Breast epithelium (tissue), 4 donors: ENCODE results near the gene CDH13. TPM values are rescaled to one million over a fixed set of nuclear protein-coding genes. Genes with fewer than 3 reads are reported as not detected.

Experiments used
- DNase-seq, 2 donors: peaks; one replicate each; pipeline ENCODE4 v3.0.0-alpha.2; 2019; ENCODE audit warnings: low spot score in 2 of 2
- H3K27ac ChIP-seq, 2 donors: fragments of 200-600 bp; sonication (generic) in 1 of 2; one replicate each; pipeline ENCODE4 v1.5.1; 2016 to 2019; ENCODE audit warnings: mild to moderate bottlenecking in 1 of 2
- H3K27me3 ChIP-seq, 2 donors: fragments of 200-600 bp; sonication (generic) in 1 of 2; one replicate each; pipeline versions ENCODE4 v1.5.1 to v1.6.0; 2017 to 2019; ENCODE audit warnings: control low read depth in 1 of 2, mild to moderate bottlenecking in 1 of 2
- H3K36me3 ChIP-seq: fragments of 200-600 bp; one replicate; pipeline ENCODE4 v1.5.1; 2019
- H3K4me1 ChIP-seq, 2 donors: fragments of 200-600 bp; sonication (generic); one replicate each; pipeline ENCODE4 v1.5.1; 2016 to 2019; ENCODE audit warnings: control low read depth in 1 of 2
- H3K4me3 ChIP-seq, 3 donors: fragments of 200-600 bp; sonication (generic); 1 replicate in 2 of 3; 2 replicates in 1 of 3; pipeline ENCODE4 v1.5.1; 2016 to 2019; ENCODE audit warnings: mild to moderate bottlenecking in 3 of 3, moderate library complexity in 2 of 3
- H3K9me3 ChIP-seq, 2 donors: fragments of 200-600 bp; sonication (generic) in 1 of 2; one replicate each; pipeline ENCODE4 v1.5.1; 2016 to 2019; ENCODE audit warnings: control low read depth in 1 of 2
- POLR2A ChIP-seq: fragments of 450-650 bp; IDR thresholded peaks from one replicate; pipeline ENCODE4 v1.6.1; 2016; ENCODE audit warnings: antibody characterized with exemption, mild to moderate bottlenecking, moderate library complexity
- POLR2AphosphoS5 ChIP-seq, 3 donors: sonication (generic); formaldehyde crosslinking; IDR thresholded peaks; one replicate each; pipeline ENCODE4 v1.6.1; 2017; ENCODE audit warnings: antibody characterized with exemption in 3 of 3
- intact Hi-C: fragments of 100-400 bp; cut with DNase I; formaldehyde crosslinking; loops from one replicate; pipeline ENCODE4 v1.15.1; 2023; ENCODE audit warnings: low total_unique reads
- total RNA-seq, 3 donors: library from RNA; depleted of rRNA; stranded (reverse); fragments of >200 nt; gene quantifications; one replicate each; pipeline ENCODE4 v1.1.0, GENCODE V29; 2016
- TF ChIP-seq, protein P1 (sequence below), 3 donors: fragments of 450-650 bp; IDR thresholded peaks; one replicate each; pipeline ENCODE4 v1.5.1; 2016 to 2017; ENCODE audit warnings: antibody characterized with exemption in 3 of 3, mild to moderate bottlenecking in 3 of 3, moderate library complexity in 3 of 3

CDH13 gene
- total RNA-seq, 3 donors from 2014 or later, result 6.0 to 13.1 (median 11.5) TPM

DNA sequence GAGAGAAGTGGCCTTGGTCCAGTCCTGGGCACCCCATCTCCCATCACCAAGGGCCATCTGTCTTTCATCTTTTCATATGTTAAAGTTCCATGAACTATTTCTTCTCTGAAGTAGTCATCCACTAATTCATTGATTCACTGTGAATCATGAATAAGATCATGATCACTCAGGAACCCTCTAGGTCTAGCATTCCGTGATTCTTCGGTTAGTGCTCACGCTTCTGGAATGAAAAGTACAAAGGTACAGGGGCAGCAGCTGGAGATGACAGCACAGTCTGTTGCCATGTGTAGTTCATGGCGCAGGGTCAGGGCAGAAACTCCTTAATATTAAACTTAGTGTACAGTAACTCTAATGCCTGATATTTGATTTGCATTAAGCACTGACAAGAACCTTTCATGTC, 127.1 kb downstream of the CDH13 start:
- no peaks in the 10 kb centered on the region for H3K27me3 ChIP-seq
- no peak overlapping the region for H3K4me3 ChIP-seq
- no peak overlapping the region for H3K27ac ChIP-seq
- intact Hi-C loops, result no loop called here
- H3K9me3 ChIP-seq, result no peaks in the 10 kb centered on the region
- DNase-seq, result no peak
- no peaks in the 10 kb centered on the region for H3K36me3 ChIP-seq
- no peaks in the 10 kb centered on the region for H3K4me1 ChIP-seq
- TF ChIP-seq, protein P1, sequence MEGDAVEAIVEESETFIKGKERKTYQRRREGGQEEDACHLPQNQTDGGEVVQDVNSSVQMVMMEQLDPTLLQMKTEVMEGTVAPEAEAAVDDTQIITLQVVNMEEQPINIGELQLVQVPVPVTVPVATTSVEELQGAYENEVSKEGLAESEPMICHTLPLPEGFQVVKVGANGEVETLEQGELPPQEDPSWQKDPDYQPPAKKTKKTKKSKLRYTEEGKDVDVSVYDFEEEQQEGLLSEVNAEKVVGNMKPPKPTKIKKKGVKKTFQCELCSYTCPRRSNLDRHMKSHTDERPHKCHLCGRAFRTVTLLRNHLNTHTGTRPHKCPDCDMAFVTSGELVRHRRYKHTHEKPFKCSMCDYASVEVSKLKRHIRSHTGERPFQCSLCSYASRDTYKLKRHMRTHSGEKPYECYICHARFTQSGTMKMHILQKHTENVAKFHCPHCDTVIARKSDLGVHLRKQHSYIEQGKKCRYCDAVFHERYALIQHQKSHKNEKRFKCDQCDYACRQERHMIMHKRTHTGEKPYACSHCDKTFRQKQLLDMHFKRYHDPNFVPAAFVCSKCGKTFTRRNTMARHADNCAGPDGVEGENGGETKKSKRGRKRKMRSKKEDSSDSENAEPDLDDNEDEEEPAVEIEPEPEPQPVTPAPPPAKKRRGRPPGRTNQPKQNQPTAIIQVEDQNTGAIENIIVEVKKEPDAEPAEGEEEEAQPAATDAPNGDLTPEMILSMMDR (IDR thresholded peaks at IDR 0.05), result no peak
- TF ChIP-seq POLR2AphosphoS5 (IDR thresholded peaks at IDR 0.05), result no peak
- no peak for TF ChIP-seq POLR2A

DNA sequence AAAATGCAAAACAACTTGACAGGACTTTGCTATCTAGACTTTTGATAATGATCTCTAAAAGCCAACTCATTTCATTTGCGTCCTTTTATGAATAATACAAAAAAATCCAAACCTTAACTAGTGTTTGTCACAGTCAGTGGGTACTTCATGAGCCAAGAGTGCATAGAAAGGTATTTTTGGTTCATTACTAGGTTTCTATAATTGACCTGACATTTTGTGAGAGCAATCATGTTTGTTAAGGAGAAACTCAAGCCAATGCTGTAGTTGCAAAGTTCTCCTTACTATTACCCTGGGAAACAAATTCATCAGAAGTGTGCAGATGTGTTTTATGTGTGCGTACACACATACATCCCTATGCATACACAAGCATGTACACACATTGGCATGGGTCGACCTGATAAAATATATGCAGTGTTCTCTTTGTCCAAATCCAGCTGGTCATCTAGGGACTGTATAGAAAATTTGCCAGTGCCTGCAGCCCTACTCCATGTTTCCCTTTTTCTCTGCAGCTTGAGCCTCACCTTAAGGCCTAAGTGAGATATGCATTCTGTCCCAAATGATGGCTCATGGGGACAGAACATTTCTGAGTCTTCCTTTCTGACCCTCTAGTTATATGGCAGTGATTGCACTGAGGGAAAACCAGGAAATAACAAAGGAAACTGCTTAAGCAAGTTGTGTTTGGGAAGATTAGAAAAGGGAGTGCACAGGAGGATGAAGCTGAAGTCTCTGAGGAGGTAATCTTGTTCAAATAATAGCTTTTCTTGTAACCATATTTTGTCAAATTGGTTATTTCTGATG, 128.1 kb downstream of the CDH13 start:
- H3K27ac ChIP-seq, result no peak overlapping the region
- no peak for DNase-seq
- no peaks in the 10 kb centered on the region for H3K27me3 ChIP-seq
- no peaks in the 10 kb centered on the region for H3K9me3 ChIP-seq
- intact Hi-C loops, result no loop called here
- TF ChIP-seq POLR2A (no peak), POLR2AphosphoS5 (IDR thresholded peaks at IDR 0.05) (no peak)
- TF ChIP-seq, protein P1 (IDR thresholded peaks at IDR 0.05), result no peak
- H3K4me3 ChIP-seq, result no peak overlapping the region
- no peaks in the 10 kb centered on the region for H3K36me3 ChIP-seq
- no peaks in the 10 kb centered on the region for H3K4me1 ChIP-seq

DNA sequence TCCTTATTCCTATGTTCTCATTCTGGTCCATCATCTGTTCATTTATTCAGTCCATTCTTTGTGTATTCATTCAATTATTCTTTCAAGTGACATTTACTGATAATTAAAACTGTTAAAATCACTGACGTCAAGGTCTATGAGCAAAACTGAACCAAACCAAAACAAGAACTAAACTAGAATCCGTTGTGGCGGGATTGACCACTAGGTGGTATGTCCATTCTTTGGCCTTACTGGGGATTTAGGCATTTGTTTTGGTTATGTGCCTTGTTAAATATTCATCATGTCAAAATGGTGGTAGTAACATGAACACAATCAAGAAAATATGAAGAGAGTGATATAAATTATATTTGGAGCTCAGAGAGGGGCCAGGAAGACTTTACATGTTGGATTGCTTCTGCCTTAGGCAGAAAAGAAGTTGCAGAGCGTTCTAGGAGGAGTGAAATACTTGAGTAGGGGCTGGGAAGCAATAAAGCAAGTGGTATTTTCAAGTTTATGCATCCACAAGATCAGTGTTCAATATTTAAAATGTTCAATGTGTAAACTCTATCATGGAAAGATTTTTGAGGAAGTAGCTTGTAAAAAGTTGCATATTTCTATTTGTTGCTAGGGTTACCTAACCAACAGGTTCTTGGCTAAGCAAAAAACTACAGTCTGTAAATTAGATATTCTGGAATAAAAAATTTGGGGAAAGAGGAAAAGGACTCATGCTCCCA, 129.0 kb downstream of the CDH13 start:
- H3K4me3 ChIP-seq, result no peak overlapping the region
- H3K4me1 ChIP-seq, result no peaks in the 10 kb centered on the region
- intact Hi-C loops, result no loop called here
- TF ChIP-seq POLR2A (no peak), POLR2AphosphoS5 (IDR thresholded peaks at IDR 0.05) (no peak)
- TF ChIP-seq, protein P1 (IDR thresholded peaks at IDR 0.05), result no peak
- DNase-seq, result no peak
- no peaks in the 10 kb centered on the region for H3K27me3 ChIP-seq
- H3K9me3 ChIP-seq, result no peaks in the 10 kb centered on the region
- no peaks in the 10 kb centered on the region for H3K36me3 ChIP-seq
- no peak overlapping the region for H3K27ac ChIP-seq

DNA sequence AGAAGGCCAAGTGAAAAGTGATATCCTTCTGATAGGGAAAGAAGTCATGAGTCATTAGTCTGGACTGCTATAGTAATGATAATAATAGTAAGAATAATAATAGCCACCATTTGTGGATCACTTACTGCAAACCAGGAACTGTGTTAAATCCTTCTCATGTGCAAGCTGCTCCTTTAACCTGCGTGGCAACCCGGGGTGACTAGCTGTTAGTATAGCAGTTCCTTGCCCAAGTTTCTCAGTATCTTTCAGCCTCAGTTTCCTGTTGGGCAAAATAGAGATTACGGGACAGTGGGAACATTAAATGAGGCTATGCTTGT, 129.5 kb downstream of the CDH13 start:
- TF ChIP-seq POLR2AphosphoS5 (IDR thresholded peaks at IDR 0.05) (no peak), POLR2A (no peak)
- TF ChIP-seq, protein P1 (IDR thresholded peaks at IDR 0.05), result no peak
- H3K4me3 ChIP-seq, result no peak overlapping the region
- H3K9me3 ChIP-seq, result no peaks in the 10 kb centered on the region
- H3K27ac ChIP-seq, result no peak overlapping the region
- no peak for DNase-seq
- H3K4me1 ChIP-seq, result no peaks in the 10 kb centered on the region
- intact Hi-C loops, result no loop called here
- no peaks in the 10 kb centered on the region for H3K27me3 ChIP-seq
- no peaks in the 10 kb centered on the region for H3K36me3 ChIP-seq

DNA sequence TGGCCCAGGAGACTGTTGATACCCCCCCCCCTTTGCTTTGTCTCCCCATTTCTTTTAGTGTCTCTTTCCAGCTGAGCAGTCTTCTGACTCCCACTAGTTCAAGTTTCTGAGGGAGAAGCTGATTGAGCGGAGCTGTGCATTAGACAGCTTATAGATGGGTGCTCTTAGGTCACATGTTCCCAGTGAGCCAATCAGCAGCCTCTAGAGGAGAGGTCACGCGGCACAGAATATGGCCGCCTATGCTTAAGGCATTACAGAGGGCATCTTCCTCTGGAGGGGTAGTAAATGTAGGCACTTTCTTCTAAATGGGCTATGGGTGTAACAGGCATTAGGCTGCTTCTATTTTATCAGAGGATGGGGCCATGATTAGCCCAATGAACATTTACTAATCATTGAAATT, 131.6 kb downstream of the CDH13 start:
- H3K36me3 ChIP-seq, result no peaks in the 10 kb centered on the region
- intact Hi-C loops, result no loop called here
- H3K9me3 ChIP-seq, result no peaks in the 10 kb centered on the region
- H3K4me1 ChIP-seq, result no peaks in the 10 kb centered on the region
- H3K27me3 ChIP-seq, result no peaks in the 10 kb centered on the region
- no peak for DNase-seq
- H3K27ac ChIP-seq, result no peak overlapping the region
- TF ChIP-seq POLR2A (no peak), POLR2AphosphoS5 (IDR thresholded peaks at IDR 0.05) (no peak)
- TF ChIP-seq, protein P1 (IDR thresholded peaks at IDR 0.05), result no peak
- no peak overlapping the region for H3K4me3 ChIP-seq
